ENCODE data around the gene CCNQ.

The CCNQ gene

DNA sequence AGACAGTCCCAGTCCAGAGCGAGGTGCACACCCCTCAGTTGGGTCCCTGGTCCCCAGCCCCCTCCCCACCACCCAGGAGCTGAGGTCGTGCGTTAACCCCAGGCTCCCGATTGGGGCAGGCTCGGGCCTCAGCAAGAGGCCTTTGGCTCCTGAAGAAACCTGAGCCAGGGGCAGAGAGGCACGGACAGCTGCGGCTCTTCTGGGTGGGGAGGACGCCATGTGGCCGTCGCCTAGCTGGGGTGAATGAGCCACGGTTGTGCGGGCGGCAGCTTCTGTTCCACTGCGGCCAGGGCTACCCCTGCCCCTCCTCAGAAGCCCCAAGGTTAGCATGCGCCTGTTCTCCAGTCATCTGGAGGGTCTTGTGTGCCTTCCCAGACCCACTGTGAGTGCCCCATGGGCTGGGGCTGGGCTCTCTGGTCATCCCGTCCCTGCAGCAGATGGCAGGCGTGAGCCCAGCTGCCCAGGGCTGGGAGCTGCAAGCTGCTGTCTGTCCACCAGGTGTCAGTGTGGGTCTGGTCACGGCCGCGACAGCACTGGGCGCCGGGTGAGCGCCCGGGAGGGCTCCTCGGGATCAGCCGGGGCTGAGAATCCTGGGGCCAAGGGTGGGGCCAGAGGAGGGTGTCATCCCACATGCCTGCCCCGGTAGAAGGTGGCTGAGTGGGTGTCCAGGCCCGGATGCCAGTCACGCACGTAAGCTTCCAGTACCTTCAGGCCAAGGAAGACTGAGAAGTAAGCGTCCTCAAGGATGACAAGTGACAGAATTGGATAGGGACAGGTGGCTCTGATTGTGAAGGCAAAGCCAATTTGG lies 59.6 kb downstream of the CCNQ start:
- DNase-seq (ENCODE audit: low read depth in 2 of 2), result peak; percentile 38 to 46

DNA sequence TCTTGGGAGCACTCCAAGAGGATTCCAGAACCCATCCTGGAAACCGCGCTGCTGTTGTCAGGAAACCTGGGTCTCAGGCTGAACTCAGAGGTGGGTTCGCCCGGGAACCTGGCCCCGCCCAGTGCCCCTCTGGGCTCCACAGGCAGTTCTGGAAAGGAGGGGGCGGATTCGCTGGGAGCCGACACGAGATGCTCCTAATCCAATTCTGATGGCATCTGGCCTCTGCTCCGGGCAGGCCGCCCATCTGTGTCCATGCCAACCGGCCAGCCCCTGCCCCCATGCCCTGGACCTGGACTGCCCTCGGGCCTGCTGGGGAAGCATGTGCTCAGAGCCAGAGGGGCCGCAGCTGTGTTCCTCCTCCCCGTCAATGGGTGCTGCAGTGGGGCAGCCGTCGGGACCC lies 60.5 kb downstream of the CCNQ start:
- no peak for DNase-seq (ENCODE audit: low read depth in 2 of 2)

Data from stimulated activated CD4-positive, alpha-beta T cell treated with anti-CD3 and anti-CD28 coated beads, Interleukin-4, amount 100 ng/mL, for 48 hours (primary cell).